Nucleus accumbens (tissue), 56 donors: ENCODE measurements around the gene RCVRN.

Experiments used
- DNase-seq, 56 donors: peaks; one replicate each; lab custom pipeline; 2025; lab: John Stamatoyannopoulos, UW

RCVRN gene

GRCh38 chr17:9899280-9900043, 5.6 kb downstream of the RCVRN start:
- DNase-seq: no peak

GRCh38 chr17:9898812-9899211, 6.3 kb downstream of the RCVRN start:
- no peak for DNase-seq

DNA sequence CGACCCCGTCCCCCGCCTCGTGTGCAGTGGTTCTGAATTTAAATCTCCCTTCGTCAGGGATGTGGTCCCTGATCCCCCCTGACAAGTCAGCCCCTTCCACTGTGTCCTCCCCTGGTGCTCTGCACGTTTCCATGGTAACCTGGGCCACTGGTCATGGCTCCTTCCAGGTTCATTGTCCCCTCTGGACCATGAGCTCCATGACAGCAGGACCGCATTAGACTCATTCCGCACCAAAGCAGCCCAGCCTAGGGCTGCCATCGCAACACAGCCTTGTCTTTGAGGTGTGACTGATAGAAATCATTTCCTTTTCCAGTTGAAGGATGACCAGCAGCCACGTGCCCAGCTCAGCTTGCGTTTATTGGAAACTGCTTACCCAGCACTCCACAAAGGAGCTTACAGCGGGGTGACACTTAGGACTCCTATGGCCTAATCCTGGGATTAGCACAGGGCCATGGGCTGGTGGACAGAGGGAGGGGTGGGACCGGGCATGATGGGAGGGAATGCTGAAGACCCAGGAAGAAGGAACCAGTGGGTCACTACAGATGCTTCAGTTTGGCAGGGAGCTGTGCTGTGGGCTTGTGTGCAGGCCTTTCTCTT, 7.6 kb downstream of the RCVRN start:
- no peak for DNase-seq

DNA sequence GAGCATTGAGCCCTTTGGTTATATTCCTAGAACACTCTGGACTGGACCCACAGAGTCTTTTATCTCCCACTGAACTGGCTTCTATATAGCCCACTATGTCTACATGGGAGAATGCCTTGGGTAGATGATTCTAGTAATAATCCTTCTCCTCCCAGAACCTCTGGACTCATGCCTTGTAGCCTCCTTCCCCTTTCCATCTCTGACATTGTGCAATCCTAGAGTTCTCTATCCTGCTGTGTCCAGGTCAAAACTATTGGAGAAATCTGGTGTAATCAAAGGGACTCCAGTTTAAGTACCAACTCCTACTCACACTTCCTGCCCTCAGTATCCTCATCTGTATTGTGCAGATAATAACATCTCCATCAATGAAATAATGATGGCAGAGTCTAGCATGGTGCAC, 9.1 kb downstream of the RCVRN start:
- no peak for DNase-seq

DNA sequence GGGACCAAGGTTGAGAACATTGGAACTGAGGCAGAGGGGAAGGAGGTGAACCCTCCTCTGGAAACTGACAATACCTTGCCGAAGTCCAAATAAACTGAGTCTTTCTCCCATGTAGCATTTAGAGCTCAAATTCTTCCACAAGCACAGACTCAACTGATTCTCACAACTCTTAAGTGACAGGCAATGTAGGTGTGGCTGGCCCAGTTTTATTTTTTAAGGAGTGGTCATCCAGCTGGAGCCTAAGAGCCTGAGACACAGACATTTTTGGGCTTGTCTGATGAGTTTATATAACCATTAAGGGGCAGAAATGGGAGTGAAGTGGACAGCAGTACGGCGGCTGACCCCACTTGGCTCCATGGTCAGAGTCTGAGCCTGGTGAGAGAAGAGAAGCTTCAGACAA, 10.8 kb downstream of the RCVRN start:
- DNase-seq: no peak

DNA sequence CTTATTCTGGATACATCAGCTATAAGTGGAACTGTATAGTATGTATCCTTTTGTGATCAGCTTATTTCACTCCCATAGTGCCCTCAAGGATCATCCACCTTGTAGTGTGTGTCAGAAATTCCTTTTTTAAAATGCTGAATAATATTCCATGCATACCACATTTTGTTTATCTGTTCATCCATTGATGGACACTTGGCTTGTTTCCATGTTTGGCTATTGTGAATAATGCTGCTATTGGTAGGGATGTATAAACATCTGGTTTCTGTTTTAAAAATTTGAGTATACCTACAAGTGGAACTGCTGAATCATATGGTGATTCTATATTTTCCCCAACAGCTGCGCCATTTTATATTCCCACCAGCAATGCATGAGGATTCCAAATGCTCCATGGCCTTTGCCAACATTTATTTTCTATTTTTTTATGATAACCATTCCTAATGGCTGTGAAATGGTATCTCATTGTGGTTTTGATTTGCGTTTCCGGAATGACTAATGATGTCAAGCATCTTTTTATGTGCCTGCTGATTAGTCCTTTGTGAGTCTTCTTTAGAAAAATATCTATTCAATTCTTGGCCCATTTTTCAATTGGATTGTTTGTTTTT, 11.6 kb downstream of the RCVRN start:
- no peak for DNase-seq

DNA sequence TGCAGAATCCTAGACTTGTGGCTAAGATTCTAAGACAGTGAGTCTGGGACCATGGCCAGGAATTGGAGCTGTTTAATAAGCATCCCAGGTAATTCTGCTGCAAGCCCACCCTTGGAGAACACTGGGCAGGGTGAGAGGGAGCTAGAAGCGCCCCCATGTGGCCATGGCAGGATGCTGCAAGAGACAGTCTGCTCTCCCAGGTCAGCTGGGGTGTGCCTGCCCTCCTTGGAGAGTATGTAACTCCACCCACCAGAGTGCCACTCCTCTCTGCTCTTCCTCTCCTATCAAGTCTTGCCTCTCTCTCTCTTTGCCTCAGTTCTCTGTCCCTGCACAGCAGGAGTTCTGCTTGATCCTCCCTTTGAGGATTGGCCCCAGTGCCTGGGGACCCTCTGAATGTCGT, 14.9 kb downstream of the RCVRN start:
- DNase-seq: no peak

GRCh38 chr17:9887508-9887907, 17.6 kb downstream of the RCVRN start:
- no peak for DNase-seq

DNA sequence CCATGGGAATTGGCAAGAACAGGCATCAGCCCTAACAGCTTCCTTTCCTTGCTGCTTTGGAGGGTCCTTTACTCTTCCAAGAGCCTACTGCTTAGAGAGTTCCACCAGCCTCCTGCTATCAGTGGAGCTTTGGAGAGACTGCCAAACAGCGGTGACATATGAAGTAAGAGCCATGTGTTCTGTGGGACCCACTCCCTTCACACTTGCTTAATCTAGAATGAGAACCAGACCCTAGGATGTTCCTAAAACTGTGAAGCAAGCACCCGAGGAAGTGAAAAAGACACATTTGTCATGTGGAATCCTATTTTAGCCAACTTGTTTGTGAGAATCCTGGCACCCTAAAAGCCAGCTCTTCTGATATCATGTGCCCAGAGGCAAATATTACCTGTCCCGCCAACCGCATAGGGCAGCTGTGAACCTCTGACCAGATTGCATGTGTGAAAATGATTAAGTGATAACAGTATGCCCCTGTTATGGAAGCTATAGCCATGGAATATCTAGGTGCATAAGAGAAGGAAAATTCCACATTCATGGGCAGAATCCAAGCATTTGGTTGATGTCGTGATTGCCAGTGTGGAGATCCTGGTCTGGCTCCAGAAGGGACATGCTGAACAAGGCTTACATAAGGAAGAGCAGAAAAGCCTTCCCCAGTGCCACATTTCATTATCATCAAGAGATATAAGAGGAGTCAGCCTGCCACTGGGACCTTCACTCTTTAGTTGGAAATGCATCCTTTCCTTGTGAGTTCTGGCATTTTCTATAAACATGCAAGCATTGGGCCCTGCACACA, 18.7 kb downstream of the RCVRN start:
- DNase-seq: no peak

DNA sequence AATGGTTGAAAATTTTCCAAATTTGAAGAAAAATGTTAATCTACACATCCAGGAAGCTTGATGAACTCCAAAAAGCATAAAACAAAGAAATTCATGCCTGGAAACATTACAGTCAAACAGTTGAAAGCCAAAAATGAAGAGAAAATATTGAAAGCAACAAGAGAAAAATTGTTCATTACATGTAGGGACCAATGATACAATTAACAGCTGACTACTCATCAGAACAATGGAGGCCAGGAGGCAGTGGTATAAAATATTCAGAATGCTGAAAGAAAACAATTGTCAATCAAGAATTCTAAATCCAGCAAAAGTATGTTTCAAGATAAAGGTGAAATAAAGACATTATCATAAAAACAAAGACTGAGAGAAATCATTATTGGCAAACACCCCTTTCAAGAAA, 21.6 kb downstream of the RCVRN start:
- no peak for DNase-seq

- peak in 1 of 56 donors; percentile 22 for DNase-seq
Measured at GRCh38 chr17:9880582-9880999, 24.5 kb downstream of the RCVRN start.

GRCh38 chr17:9878786-9879525, 26.1 kb downstream of the RCVRN start:
- DNase-seq: no peak

DNA sequence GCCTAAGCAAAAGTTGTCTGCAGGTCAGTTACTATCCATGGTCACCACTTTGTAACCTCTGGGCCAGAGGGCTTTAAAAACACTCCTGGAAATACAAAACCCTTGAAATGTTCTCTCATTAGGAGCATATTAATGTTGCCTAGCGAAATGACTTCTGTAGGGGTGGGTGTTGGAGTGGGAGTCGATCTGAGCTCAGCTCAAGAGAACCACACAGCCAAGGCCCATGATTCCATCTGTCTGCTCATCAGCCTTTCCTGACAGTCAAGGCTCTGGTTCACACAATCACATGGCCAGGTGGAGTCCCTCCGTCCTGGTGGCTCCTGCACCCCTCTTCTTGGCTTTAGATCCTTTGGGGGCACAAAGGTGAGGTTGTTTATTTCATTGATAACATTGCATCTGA, 26.7 kb downstream of the RCVRN start:
- peak in 10 of 56 donors; percentile 3 to 42 (median 26) for DNase-seq

GRCh38 chr17:9875441-9875840, 29.6 kb downstream of the RCVRN start:
- DNase-seq: peak in 1 of 56 donors; percentile 2

DNA sequence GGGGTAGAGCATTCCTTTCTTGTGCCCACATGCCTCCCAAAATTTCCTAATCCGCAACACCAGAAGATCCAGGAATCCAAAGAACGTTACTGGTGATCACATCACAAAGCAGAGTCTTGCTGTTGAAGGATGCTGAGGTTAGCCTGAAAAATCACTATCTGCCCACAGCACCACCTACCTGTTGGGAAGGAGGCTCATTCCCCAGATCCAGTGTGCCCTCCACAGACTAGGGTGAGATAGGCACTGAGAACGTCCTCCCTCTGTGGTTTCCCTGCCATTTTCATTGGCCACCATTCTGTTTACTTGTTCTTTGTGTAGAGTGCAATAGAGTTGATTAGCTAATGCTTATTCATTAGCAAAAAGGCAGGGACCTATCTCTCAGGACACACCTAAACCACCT, 30.3 kb downstream of the RCVRN start:
- DNase-seq: no peak

DNA sequence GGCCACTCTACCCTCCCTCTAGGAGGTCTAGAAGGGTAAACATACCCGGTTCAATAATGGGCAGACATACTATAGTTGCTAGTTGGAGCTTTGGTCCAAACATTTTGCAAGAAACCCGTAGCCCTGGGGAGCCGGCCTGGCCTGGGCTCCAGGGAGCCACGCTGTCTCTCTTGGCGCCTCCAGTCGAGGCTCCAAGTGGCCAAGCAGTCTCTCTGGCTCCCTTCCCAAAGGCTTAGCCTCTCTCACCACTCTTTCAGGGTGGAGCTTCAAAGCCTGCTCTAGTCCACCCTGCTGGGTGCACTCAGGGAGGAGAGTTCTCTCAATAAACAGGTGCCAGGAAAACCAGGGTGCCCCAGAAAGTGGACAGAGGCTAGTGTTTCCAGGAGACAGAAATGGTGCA, 32.2 kb downstream of the RCVRN start:
- DNase-seq: no peak

DNA sequence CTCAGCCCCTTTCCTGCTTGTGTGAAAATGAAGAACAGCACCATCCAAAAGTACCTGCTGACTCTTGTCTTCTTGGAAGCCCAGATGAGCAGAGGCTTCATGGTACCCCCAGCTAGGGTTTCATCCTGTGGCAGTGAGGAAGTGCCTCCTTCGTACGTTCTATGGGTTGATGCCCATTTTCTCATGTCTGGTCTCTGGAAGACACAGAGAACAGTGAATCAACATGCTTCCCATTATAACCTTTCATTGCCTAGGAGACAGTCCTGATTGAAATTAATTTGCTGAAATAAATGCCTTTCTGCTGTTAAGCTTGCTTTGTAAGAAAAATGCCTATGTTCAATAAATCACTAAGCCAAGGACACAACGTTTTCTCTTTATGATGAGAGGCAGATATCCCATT, 36.5 kb downstream of the RCVRN start:
- no peak for DNase-seq

DNA sequence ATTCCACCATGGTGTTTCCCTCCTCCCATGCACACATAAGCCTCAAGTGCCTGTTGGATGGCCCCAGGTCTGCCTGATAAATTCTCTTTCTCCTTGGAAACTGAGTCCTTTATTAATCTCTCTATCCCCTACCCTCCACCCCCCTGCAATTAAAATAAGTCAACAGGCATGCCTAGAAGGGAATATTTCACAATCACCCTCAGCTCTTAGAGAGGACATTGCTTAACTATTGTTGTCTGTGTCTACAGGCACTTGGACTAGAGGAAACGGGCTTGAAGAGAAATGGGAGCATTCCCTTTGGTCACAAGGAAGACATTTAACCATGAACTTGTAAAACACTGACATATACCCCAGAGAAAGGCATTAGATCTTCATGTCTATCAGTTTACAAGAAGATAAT, 39.5 kb downstream of the RCVRN start:
- DNase-seq: no peak

DNA sequence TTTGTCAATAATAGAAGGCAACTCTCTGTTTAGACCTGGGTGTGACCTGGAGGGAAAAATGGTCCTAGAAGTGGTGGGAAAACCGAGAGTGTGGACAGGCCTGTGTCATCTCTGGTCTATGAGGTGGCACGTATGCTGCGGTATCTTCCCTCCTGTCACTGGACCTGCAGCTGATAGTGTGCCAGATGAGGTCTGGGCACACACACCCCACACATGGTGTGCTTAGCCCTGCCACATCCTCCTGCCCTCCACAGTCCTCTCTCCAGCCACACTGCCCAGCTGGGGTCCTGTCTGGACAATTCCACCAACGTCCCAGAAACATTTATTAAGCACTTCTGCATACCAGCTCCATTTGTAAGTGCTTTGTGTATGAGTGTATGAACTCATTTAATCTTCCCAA, 42.1 kb downstream of the RCVRN start:
- DNase-seq: no peak

DNA sequence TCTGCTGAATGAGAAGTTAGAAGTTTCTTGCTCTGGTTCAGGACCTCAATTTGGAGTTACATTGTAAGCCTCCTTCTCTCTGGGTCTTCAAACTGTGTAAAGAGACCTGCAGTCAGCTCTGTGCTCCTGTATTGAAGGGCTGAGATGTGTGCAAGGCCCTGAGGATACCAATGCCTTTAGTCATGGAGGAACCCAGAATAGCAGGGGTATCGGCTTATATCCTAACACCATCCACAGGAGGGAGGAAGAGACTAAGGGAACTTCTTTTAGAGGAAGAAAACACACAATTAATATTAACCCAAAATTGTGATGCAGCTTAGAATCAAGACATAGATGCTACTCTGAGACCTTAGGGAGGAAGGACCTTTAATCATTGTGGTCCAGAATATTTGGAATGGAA, 42.9 kb downstream of the RCVRN start:
- no peak for DNase-seq

DNA sequence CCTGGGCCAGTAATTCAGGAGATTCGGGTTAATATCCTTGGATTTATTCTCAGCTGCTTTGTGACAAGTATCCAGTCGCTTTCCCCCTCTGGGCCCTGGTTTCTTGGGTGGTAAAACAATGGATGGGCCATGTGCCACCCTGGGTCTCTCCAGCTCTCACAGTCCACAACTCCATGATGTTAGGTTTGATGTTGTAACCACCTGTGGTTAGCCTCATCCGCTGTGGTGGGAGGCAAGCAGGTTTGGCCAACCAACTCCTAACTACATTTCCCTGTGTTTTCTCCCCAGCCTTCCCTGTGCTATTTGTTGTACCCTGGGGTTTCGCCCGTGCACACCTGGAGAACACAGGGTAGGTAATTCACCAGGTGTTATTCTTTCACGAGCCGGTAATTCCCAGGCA, 44.2 kb downstream of the RCVRN start:
- DNase-seq: no peak
